Endothelial cell of umbilical vein (primary cell): ENCODE data around the gene LIN7B. TPM values are rescaled to one million over a fixed set of nuclear protein-coding genes. Genes with fewer than 3 reads are reported as not detected.

Experiments
- BruUV-seq: library from RNA; stranded (reverse); fragments of 400-500 nt; replicated peaks from 2 replicates; lab custom pipeline; 2021; lab: Mats Ljungman, UMichigan
- CTCF ChIA-PET: fragments of 300-600, 350-600 bp; sonication (Branson Sonifier 250); formaldehyde crosslinking; loops from one replicate; lab custom pipeline; 2021; ENCODE audit warnings: antibody characterized with exemption, inconsistent platforms; lab: Charles Lee
- POLR2A ChIA-PET: fragments of 300-600, 350-600 bp; sonication (Branson Sonifier 250); formaldehyde crosslinking; loops from one replicate; lab custom pipeline; 2021; ENCODE audit warnings: antibody characterized with exemption, inconsistent platforms; lab: Charles Lee
- DNase-seq: peaks from one replicate; pipeline ENCODE4 v3.0.0-alpha.2; 2011; ENCODE audit warnings: low read depth, low spot score
- FAIRE-seq: peaks from 2 replicates; lab custom pipeline; 2011; peaks lifted over from hg19 to GRCh38; lab: Jason Lieb, UNC
- H2AFZ ChIP-seq: 2 replicates; pipeline ENCODE4 v1.6.0; 2012; ENCODE audit warnings: low read depth, low read length, control low read depth, inconsistent platforms
- H3K27ac ChIP-seq: 2 replicates; pipeline ENCODE4 v1.5.1; 2011; ENCODE audit warnings: low read depth, mild to moderate bottlenecking, control low read depth, low read length, moderate library complexity; ENCODE audit not compliant: insufficient read depth
- H3K27me3 ChIP-seq, 2 experiments: 2 replicates each; pipeline versions ENCODE4 v1.6.0 to v1.6.1; 2011; ENCODE audit warnings: low read length in 2 of 2, mixed read lengths in 1 of 2; ENCODE audit not compliant: control insufficient read depth in 2 of 2, insufficient read depth in 2 of 2
- H3K36me3 ChIP-seq, 2 experiments: 2 replicates in 1 of 2; 3 replicates in 1 of 2; pipeline ENCODE4 v1.5.1; 2011; ENCODE audit warnings: low read length in 2 of 2, mild to moderate bottlenecking in 1 of 2, moderate library complexity in 1 of 2; ENCODE audit not compliant: control insufficient read depth in 2 of 2, insufficient read depth in 2 of 2; ENCODE audit errors: extremely low read depth in 1 of 2
- H3K4me1 ChIP-seq: 3 replicates; pipeline ENCODE4 v1.5.1; 2011; ENCODE audit warnings: mild to moderate bottlenecking, low read length; ENCODE audit not compliant: control insufficient read depth, insufficient read depth; ENCODE audit errors: extremely low read depth
- H3K4me2 ChIP-seq: 2 replicates; pipeline ENCODE4 v1.6.1; 2011; ENCODE audit warnings: low read length, control low read depth, mixed read lengths; ENCODE audit not compliant: insufficient read depth
- H3K4me3 ChIP-seq, 3 experiments: fragments of 200-600 bp in 1 of 3; sonication (generic), shearing (Covaris generic) in 1 of 3; replicated peaks in 1 of 3; 2 replicates each; pipeline ENCODE4 v1.5.1; 2011 to 2016; ENCODE audit warnings: control low read depth in 3 of 3, low read length in 3 of 3, mild to moderate bottlenecking in 2 of 3, inconsistent platforms in 1 of 3, low read depth in 1 of 3, moderate library complexity in 1 of 3; ENCODE audit not compliant: insufficient read depth in 1 of 3
- H3K79me2 ChIP-seq: 2 replicates; pipeline ENCODE4 v1.6.0; 2012; ENCODE audit warnings: low read length, inconsistent platforms; ENCODE audit not compliant: control insufficient read depth, insufficient read depth
- H3K9ac ChIP-seq: replicated peaks from 2 replicates; pipeline ENCODE3; 2011; ENCODE audit warnings: low read length, control low read depth; ENCODE audit not compliant: insufficient read depth; ENCODE audit errors: extremely low read depth
- H3K9me1 ChIP-seq: replicated peaks from 3 replicates; pipeline ENCODE4 v1.6.0; 2011; ENCODE audit warnings: mild to moderate bottlenecking, low read length; ENCODE audit not compliant: control insufficient read depth, insufficient read depth; ENCODE audit errors: extremely low read depth
- H3K9me3 ChIP-seq: replicated peaks from 2 replicates; pipeline ENCODE4 v1.5.1; 2012; ENCODE audit warnings: low read length, inconsistent platforms; ENCODE audit not compliant: control insufficient read depth, insufficient read depth
- H4K20me1 ChIP-seq: replicated peaks from 2 replicates; pipeline ENCODE3; 2011; ENCODE audit warnings: mild to moderate bottlenecking, low read length; ENCODE audit not compliant: control insufficient read depth, insufficient read depth; ENCODE audit errors: extremely low read depth
- CTCF ChIP-seq, 2 donors: IDR thresholded peaks; 1 replicate in 1 of 2; 2 replicates in 1 of 2; pipeline ENCODE4 v1.5.1; 2011; ENCODE audit warnings: low read length in 2 of 2, mild to moderate bottlenecking in 2 of 2, moderate library complexity in 2 of 2, control low read depth in 1 of 2, inconsistent platforms in 1 of 2, low read depth in 1 of 2; ENCODE audit not compliant: insufficient read depth in 1 of 2; ENCODE audit errors: extremely low read depth in 1 of 2
- EZH2 ChIP-seq: IDR thresholded peaks from 2 replicates; pipeline ENCODE4 v1.6.1; 2012; ENCODE audit warnings: borderline replicate concordance, low read depth, mild to moderate bottlenecking, moderate library complexity, low read length, inconsistent platforms; ENCODE audit not compliant: severe bottlenecking
- FOS ChIP-seq: IDR thresholded peaks from 2 replicates; pipeline ENCODE4 v1.6.1; 2011; ENCODE audit warnings: mild to moderate bottlenecking, low read length, moderate library complexity, borderline replicate concordance; ENCODE audit not compliant: insufficient read depth
- GATA2 ChIP-seq: IDR thresholded peaks from 2 replicates; pipeline ENCODE4 v1.7.0; 2011; ENCODE audit warnings: low read depth, mild to moderate bottlenecking, moderate library complexity, mixed read lengths, low read length; ENCODE audit not compliant: insufficient read length, insufficient read depth
- JUN ChIP-seq: IDR thresholded peaks from 2 replicates; pipeline ENCODE4 v1.6.1; 2011; ENCODE audit warnings: borderline replicate concordance, low read depth; ENCODE audit not compliant: insufficient read length, insufficient read depth
- MAX ChIP-seq: IDR thresholded peaks from 2 replicates; pipeline ENCODE4 v1.6.1; 2011; ENCODE audit not compliant: insufficient read depth, insufficient read length
- MYC ChIP-seq: IDR thresholded peaks from one replicate; pipeline ENCODE4 v1.6.1; 2011; ENCODE audit warnings: mild to moderate bottlenecking, low read depth, low read length
- POLR2A ChIP-seq: IDR thresholded peaks from 2 replicates; pipeline ENCODE4 v1.6.1; 2012; ENCODE audit warnings: low read depth, mild to moderate bottlenecking, control low read depth, low read length
- POLR2AphosphoS5 ChIP-seq: IDR thresholded peaks from 2 replicates; pipeline ENCODE4 v1.6.1; 2012; ENCODE audit warnings: low read depth, mild to moderate bottlenecking, control low read depth, low read length, moderate library complexity; ENCODE audit not compliant: insufficient read depth
- dilution Hi-C: fragments of 300-500 bp; cut with MboI; formaldehyde crosslinking; loops from one replicate; pipeline ENCODE4 v1.15.0; 2019; ENCODE audit warnings: low sequenced_read_pairs; ENCODE audit not compliant: extremely low pct_ligation_motif_present
- intact Hi-C: fragments of 100-400 bp; cut with micrococcal nuclease; formaldehyde crosslinking; loops from one replicate; pipeline ENCODE4 v1.10.0; 2022
- polyA plus RNA-seq, 4 experiments: library from polyadenylated mRNA; depleted of rRNA in 3 of 4; stranded (reverse) in 3 of 4; unstranded in 1 of 4; fragments of >200 nt; gene quantifications; 2 replicates each; pipeline versions ENCODE4 v1.2.1 to v1.2.3, GENCODE V29; 2011 to 2012; ENCODE audit warnings: missing spikeins in 1 of 4
- total RNA-seq: library from RNA; stranded (reverse); gene quantifications from 2 replicates; pipeline ENCODE4 v1.2.3, GENCODE V29; 2021

The LIN7B gene
- total and polyA plus RNA-seq, 2 donors (not counting 3 experiments of a cell fraction or from before 2014, with no cell fraction given) = 2.2 to 4.2 TPM

GRCh38 chr19:49161987-49162386 lies 47.8 kb downstream of the LIN7B start:
- Histone ChIP-seq H3K4me3 (no peak overlapping the region), H3K4me2 (no peak overlapping the region), H4K20me1 (no peaks in the 10 kb centered on the region), H2AFZ (no peak overlapping the region), H3K9me3 (no peaks in the 10 kb centered on the region), H3K9me1 (no peaks in the 10 kb centered on the region), H3K9ac (no peak overlapping the region), H3K79me2 (no peaks in the 10 kb centered on the region), H3K4me1 (peaks cover 20% of the 10 kb centered on the region), H3K27me3 (no peaks in the 10 kb centered on the region), H3K36me3 (no peaks in the 10 kb centered on the region), H3K27ac (no peak overlapping the region)
- POLR2A ChIA-PET = no interaction called here
- CTCF ChIA-PET = interaction anchor here (0.9 to 4.9 kb wide), 5 partner anchors 15 to 64 kb away, joined by 3 to 33 read pairs (median 6); partner anchors contain the start of gene LIN7B
- intact Hi-C loops (no loop called here), dilution Hi-C loops (no loop called here)
- TF ChIP-seq EZH2 (no peak), MYC (no peak), POLR2AphosphoS5 (peak; percentile 19), JUN (no peak), FOS (peak; percentile 41), GATA2 (peak; percentile 58)
- FAIRE-seq = peak; percentile 83
- no TSS peak for BruUV-seq
- peak; percentile 77 for DNase-seq

DNA sequence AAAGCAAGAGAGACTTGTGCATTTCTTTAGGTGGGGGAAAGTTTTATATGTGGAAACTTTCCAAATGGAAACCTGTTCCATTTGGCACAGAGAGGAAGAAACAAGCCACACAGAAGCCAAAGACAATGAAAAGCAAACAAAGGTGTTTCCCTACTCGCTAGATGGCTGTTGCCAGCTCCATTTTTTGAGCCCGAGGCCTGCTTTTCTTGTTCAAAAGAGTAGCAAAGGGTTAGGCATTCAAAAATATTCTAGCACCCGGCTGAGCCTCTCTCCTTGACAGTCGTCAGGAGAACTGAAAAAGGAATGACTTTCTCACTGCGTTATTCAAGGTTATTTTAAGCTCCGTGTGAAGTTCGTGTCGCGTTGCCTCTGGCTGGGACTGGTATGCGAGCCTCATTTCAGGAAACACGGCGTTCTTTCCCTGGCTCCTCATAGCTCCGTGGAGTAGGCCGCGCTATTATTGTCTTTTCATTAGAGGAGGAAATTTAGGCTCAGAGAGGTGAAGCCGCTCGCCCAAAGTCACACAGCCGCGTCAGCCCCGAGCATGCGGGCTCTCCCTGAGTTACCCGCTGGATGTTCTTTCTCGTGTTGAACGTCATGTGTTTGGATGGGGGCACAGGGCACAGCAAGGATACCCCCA lies 51.1 kb downstream of the LIN7B start:
- H2AFZ ChIP-seq = peak overlapping the region; percentile 40
- no peaks in the 10 kb centered on the region for H3K79me2 ChIP-seq
- H3K9ac ChIP-seq = peak overlapping the region; percentile 28
- peak overlapping the region; percentile 47 for H3K27ac ChIP-seq
- FAIRE-seq (peak; percentile 81), DNase-seq (peak; percentile 85)
- POLR2A ChIA-PET = interaction anchor here (0.6 kb wide), 1 partner anchor 38 kb away, joined by 3 read pairs; no protein-coding TSS in a partner anchor
- no peak for TF ChIP-seq CTCF (IDR thresholded peaks at IDR 0.05; ENCODE audit: extremely low read depth in 1 of 2, insufficient read depth in 1 of 2, low read depth in 1 of 2, low read length in 2 of 2)
- no peak for TF ChIP-seq JUN
- TF ChIP-seq GATA2 = no peak
- no peak for TF ChIP-seq POLR2A
- TF ChIP-seq MYC = no peak
- no peak for TF ChIP-seq EZH2
- TF ChIP-seq POLR2AphosphoS5 = no peak
- TF ChIP-seq MAX = no peak
- TF ChIP-seq FOS = no peak
- intact Hi-C loops (loop anchor here (1.0 kb wide), 1 partner anchor 24 kb away; no protein-coding TSS in a partner anchor), dilution Hi-C loops (no loop called here)
- peaks cover 12% of the 10 kb centered on the region for H3K4me1 ChIP-seq
- CTCF ChIA-PET = interaction anchor here (1.0 to 4.9 kb wide), 10 partner anchors 14 to 67 kb away, joined by 3 to 33 read pairs (median 6); partner anchors contain the start of gene LIN7B
- H3K36me3 ChIP-seq = peaks cover 0 to 2% of the 10 kb centered on the region in 2 experiments
- H3K27me3 ChIP-seq = no peaks in the 10 kb centered on the region
- no peaks in the 10 kb centered on the region for H4K20me1 ChIP-seq
- no TSS peak for BruUV-seq
- H3K9me1 ChIP-seq = no peaks in the 10 kb centered on the region
- no peak overlapping the region for H3K4me3 ChIP-seq
- H3K9me3 ChIP-seq = no peaks in the 10 kb centered on the region
- H3K4me2 ChIP-seq = no peak overlapping the region
